Karpas-422 (cell line): ENCODE data around the gene ATP8A1. TPM values are rescaled to one million over a fixed set of nuclear protein-coding genes. Genes with fewer than 3 reads are reported as not detected.

Source experiments
- DNase-seq: peaks from one replicate; pipeline ENCODE4 v3.0.0-alpha.2; 2015
- H2AFZ ChIP-seq: fragments of 200-600 bp; sonication (generic); 2 replicates; pipeline ENCODE4 v1.6.1; 2014; ENCODE audit warnings: antibody characterized with exemption, low read length, mixed read lengths
- H3K27ac ChIP-seq: fragments of 200-600 bp; sonication (generic); 2 replicates; pipeline ENCODE4 v1.5.1; 2014; ENCODE audit warnings: mild to moderate bottlenecking, low read length, moderate library complexity
- H3K27me3 ChIP-seq: fragments of 200-600 bp; sonication (generic); 2 replicates; pipeline ENCODE4 v1.6.1; 2014; ENCODE audit warnings: low read length, mixed read lengths
- H3K36me3 ChIP-seq: fragments of 200-600 bp; sonication (generic); 2 replicates; pipeline ENCODE4 v1.6.1; 2014; ENCODE audit warnings: low read length, mixed read lengths; ENCODE audit not compliant: insufficient read depth
- H3K4me1 ChIP-seq: fragments of 200-600 bp; sonication (generic); 2 replicates; pipeline ENCODE4 v1.6.1; 2014; ENCODE audit warnings: mild to moderate bottlenecking, low read length, mixed read lengths
- H3K4me2 ChIP-seq: fragments of 200-600 bp; sonication (generic); 2 replicates; pipeline ENCODE4 v1.6.1; 2014; ENCODE audit warnings: low read length, low read depth, mild to moderate bottlenecking; ENCODE audit not compliant: poor library complexity, severe bottlenecking
- H3K4me3 ChIP-seq: fragments of 200-600 bp; sonication (generic); 2 replicates; pipeline ENCODE4 v1.5.1; 2014; ENCODE audit warnings: mild to moderate bottlenecking, antibody characterized with exemption, low read length, mixed read lengths
- H3K79me2 ChIP-seq: fragments of 200-600 bp; sonication (generic); 2 replicates; pipeline ENCODE4 v1.6.1; 2014; ENCODE audit warnings: mild to moderate bottlenecking, low read length, mixed read lengths
- H3K9ac ChIP-seq: fragments of 200-600 bp; sonication (generic); 2 replicates; pipeline ENCODE4 v1.6.0; 2014; ENCODE audit warnings: low read length
- H3K9me2 ChIP-seq: fragments of 200-600 bp; sonication (generic), shearing (Covaris generic); replicated peaks from 2 replicates; pipeline ENCODE4 v1.6.0; 2014; ENCODE audit warnings: mild to moderate bottlenecking, low read length, moderate library complexity; ENCODE audit not compliant: insufficient read depth
- H3K9me3 ChIP-seq: fragments of 300-700, 200-600 bp; sonication (generic); 2 replicates; pipeline ENCODE4 v1.6.1; 2014; ENCODE audit warnings: low read length, mixed read lengths
- H4K20me1 ChIP-seq: fragments of 200-600 bp; sonication (generic); 2 replicates; pipeline ENCODE4 v1.6.1; 2014; ENCODE audit warnings: mild to moderate bottlenecking, antibody characterized with exemption, low read length, low read depth; ENCODE audit not compliant: insufficient read depth
- total RNA-seq: library from RNA; depleted of rRNA; stranded (reverse); fragments of >200 nt; shearing (Covaris generic); gene quantifications from 2 replicates; pipeline ENCODE4 v1.2.3, GENCODE V29; 2014; ENCODE audit warnings: low replicate concordance

The ATP8A1 gene
- total RNA-seq, 1 experiment from 2014 or later = 67.2 TPM

GRCh38 chr4:42498040-42498439 is 158.9 kb downstream of the ATP8A1 start:
- H2AFZ ChIP-seq = no peak overlapping the region
- H3K27me3 ChIP-seq = no peaks in the 10 kb centered on the region
- no peak overlapping the region for H3K9ac ChIP-seq
- no peak overlapping the region for H3K4me2 ChIP-seq
- no peak for DNase-seq
- H3K4me1 ChIP-seq = no peaks in the 10 kb centered on the region
- H3K9me3 ChIP-seq = no peaks in the 10 kb centered on the region
- H3K79me2 ChIP-seq = no peaks in the 10 kb centered on the region
- H3K36me3 ChIP-seq = no peaks in the 10 kb centered on the region
- H3K27ac ChIP-seq = no peak overlapping the region
- no peak overlapping the region for H3K4me3 ChIP-seq
- no peaks in the 10 kb centered on the region for H4K20me1 ChIP-seq
- H3K9me2 ChIP-seq = no peaks in the 10 kb centered on the region

GRCh38 chr4:42497142-42497910 is 159.6 kb downstream of the ATP8A1 start:
- no peak for DNase-seq
- no peaks in the 10 kb centered on the region for H3K27me3 ChIP-seq
- H3K79me2 ChIP-seq = no peaks in the 10 kb centered on the region
- no peaks in the 10 kb centered on the region for H3K9me3 ChIP-seq
- no peak overlapping the region for H3K9ac ChIP-seq
- H3K36me3 ChIP-seq = no peaks in the 10 kb centered on the region
- no peaks in the 10 kb centered on the region for H3K9me2 ChIP-seq
- H3K4me2 ChIP-seq = no peak overlapping the region
- H2AFZ ChIP-seq = no peak overlapping the region
- no peaks in the 10 kb centered on the region for H4K20me1 ChIP-seq
- no peaks in the 10 kb centered on the region for H3K4me1 ChIP-seq
- no peak overlapping the region for H3K4me3 ChIP-seq
- no peak overlapping the region for H3K27ac ChIP-seq

- no peak overlapping the region for H3K9ac ChIP-seq
- H3K27me3 ChIP-seq = no peaks in the 10 kb centered on the region
- peaks cover 2% of the 10 kb centered on the region; the same call in 1 of the 2 replicates for H3K79me2 ChIP-seq
- no peak overlapping the region for H2AFZ ChIP-seq
- peaks cover 5% of the 10 kb centered on the region for H3K4me1 ChIP-seq
- no peaks in the 10 kb centered on the region for H3K36me3 ChIP-seq
- no peaks in the 10 kb centered on the region for H3K9me2 ChIP-seq
- H4K20me1 ChIP-seq = no peaks in the 10 kb centered on the region
- no peak overlapping the region for H3K4me2 ChIP-seq
- H3K4me3 ChIP-seq = no peak overlapping the region
- no peak overlapping the region for H3K27ac ChIP-seq
- H3K9me3 ChIP-seq = no peaks in the 10 kb centered on the region
- no peak for DNase-seq
These were observed 163.9 kb downstream of the ATP8A1 start for GRCh38 chr4:42492962-42493361.

- H2AFZ ChIP-seq = no peak overlapping the region
- no peaks in the 10 kb centered on the region for H3K27me3 ChIP-seq
- H3K4me3 ChIP-seq = no peak overlapping the region
- H3K79me2 ChIP-seq = peaks cover 5% of the 10 kb centered on the region; the same call in 1 of the 2 replicates
- H3K4me1 ChIP-seq = peaks cover 5% of the 10 kb centered on the region
- no peaks in the 10 kb centered on the region for H3K9me2 ChIP-seq
- H3K4me2 ChIP-seq = no peak overlapping the region
- H4K20me1 ChIP-seq = no peaks in the 10 kb centered on the region
- no peaks in the 10 kb centered on the region for H3K9me3 ChIP-seq
- H3K36me3 ChIP-seq = no peaks in the 10 kb centered on the region
- no peak overlapping the region for H3K27ac ChIP-seq
- no peak for DNase-seq
- H3K9ac ChIP-seq = no peak overlapping the region
These were observed 166.9 kb downstream of the ATP8A1 start for GRCh38 chr4:42490015-42490414.

- Histone ChIP-seq H3K36me3 (no peaks in the 10 kb centered on the region), H4K20me1 (no peaks in the 10 kb centered on the region), H3K9me3 (no peaks in the 10 kb centered on the region), H3K4me2 (no peak overlapping the region), H3K9ac (no peak overlapping the region), H3K4me1 (peaks cover 5% of the 10 kb centered on the region), H3K79me2 (peaks cover 5% of the 10 kb centered on the region; the same call in 1 of the 2 replicates), H3K4me3 (no peak overlapping the region), H3K27ac (no peak overlapping the region), H3K27me3 (no peaks in the 10 kb centered on the region), H3K9me2 (no peaks in the 10 kb centered on the region), H2AFZ (no peak overlapping the region)
- no peak for DNase-seq
These were observed 167.8 kb downstream of the ATP8A1 start for GRCh38 chr4:42489095-42489494.

- H3K4me2 ChIP-seq = no peak overlapping the region
- H3K9ac ChIP-seq = no peak overlapping the region
- no peaks in the 10 kb centered on the region for H3K9me2 ChIP-seq
- no peak overlapping the region for H3K4me3 ChIP-seq
- H3K27me3 ChIP-seq = no peaks in the 10 kb centered on the region
- no peak overlapping the region for H2AFZ ChIP-seq
- H3K79me2 ChIP-seq = peaks cover 5% of the 10 kb centered on the region; the same call in 1 of the 2 replicates
- no peaks in the 10 kb centered on the region for H3K36me3 ChIP-seq
- no peak overlapping the region for H3K27ac ChIP-seq
- DNase-seq = no peak
- H3K4me1 ChIP-seq = peaks cover 5% of the 10 kb centered on the region
- no peaks in the 10 kb centered on the region for H3K9me3 ChIP-seq
- H4K20me1 ChIP-seq = no peaks in the 10 kb centered on the region
These were observed 168.4 kb downstream of the ATP8A1 start for GRCh38 chr4:42488554-42488953.

- no peak overlapping the region for H2AFZ ChIP-seq
- peaks cover 5% of the 10 kb centered on the region for H3K4me1 ChIP-seq
- no peaks in the 10 kb centered on the region for H3K9me3 ChIP-seq
- peaks cover 5% of the 10 kb centered on the region; the same call in 1 of the 2 replicates for H3K79me2 ChIP-seq
- no peak for DNase-seq
- no peaks in the 10 kb centered on the region for H3K9me2 ChIP-seq
- H3K36me3 ChIP-seq = no peaks in the 10 kb centered on the region
- H3K4me3 ChIP-seq = no peak overlapping the region
- no peaks in the 10 kb centered on the region for H3K27me3 ChIP-seq
- no peaks in the 10 kb centered on the region for H4K20me1 ChIP-seq
- no peak overlapping the region for H3K4me2 ChIP-seq
- H3K27ac ChIP-seq = no peak overlapping the region
- H3K9ac ChIP-seq = no peak overlapping the region
These were observed 168.8 kb downstream of the ATP8A1 start for GRCh38 chr4:42488114-42488513.

- no peak overlapping the region for H3K9ac ChIP-seq
- H4K20me1 ChIP-seq = no peaks in the 10 kb centered on the region
These were observed 169.7 kb downstream of the ATP8A1 start for GRCh38 chr4:42487230-42487629.

More at GRCh38 chr4:42487230-42487629, 169.7 kb downstream of the ATP8A1 start:
- Histone ChIP-seq H3K4me2 (no peak overlapping the region), H3K36me3 (no peaks in the 10 kb centered on the region), H3K79me2 (peaks cover 5% of the 10 kb centered on the region; the same call in 1 of the 2 replicates), H2AFZ (no peak overlapping the region), H3K4me1 (peaks cover 5% of the 10 kb centered on the region), H3K27ac (no peak overlapping the region), H3K9me2 (no peaks in the 10 kb centered on the region), H3K27me3 (no peaks in the 10 kb centered on the region), H3K9me3 (no peaks in the 10 kb centered on the region), H3K4me3 (no peak overlapping the region)
- DNase-seq = no peak
